ENCODE results near the gene RMND5B.

DNA sequence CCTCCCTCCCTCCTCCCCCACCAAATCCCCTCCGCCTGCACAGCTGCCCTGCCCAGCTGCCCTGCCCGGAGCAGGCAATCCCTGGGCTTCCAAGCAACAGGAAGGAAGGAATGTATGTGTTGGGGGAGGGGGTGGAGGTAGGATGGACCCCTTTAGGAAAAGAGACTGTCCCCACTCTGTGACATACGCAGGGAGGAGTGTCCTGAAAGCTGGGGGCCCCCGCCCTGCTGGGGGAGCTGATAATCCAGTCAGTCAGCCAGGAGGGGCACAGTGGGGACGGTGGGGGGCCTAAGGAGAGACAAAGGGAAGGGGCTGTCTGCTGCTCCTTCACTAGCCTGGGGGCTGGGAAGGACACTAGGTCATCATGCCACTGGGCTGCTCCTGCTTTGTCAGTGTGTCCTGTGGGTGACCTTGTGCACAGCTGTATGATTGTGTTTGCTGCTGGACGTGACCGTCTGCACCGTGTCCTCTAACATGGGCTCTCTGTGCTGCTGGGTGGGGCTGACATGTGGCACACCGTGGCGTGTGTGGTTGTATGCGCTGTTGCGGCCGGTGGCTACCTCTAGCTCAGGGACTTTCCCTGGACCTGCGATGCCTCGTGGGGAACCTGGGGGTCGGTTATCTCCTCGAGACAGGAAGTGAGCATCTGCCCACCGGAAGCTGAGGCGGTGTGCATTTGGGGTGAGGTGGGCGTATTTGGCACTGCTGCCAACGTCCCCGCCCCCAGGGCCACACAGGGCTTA is 14.5 kb upstream of the RMND5B start:
- TF ChIP-seq POLR2A (IDR thresholded peaks at IDR 0.05; ENCODE audit: low read length) (no peak), GATA1 (IDR thresholded peaks at IDR 0.05; ENCODE audit: low read depth, low read length) (no peak)

Data from erythroblast (primary cell).